Left renal pelvis (tissue), 4 donors: ENCODE data around the gene PNMA8A. TPM values are rescaled to one million over a fixed set of nuclear protein-coding genes. Genes with fewer than 3 reads are reported as not detected.
"Not testable (repeated sequence)": the region's sequence is repeated elsewhere in the genome, so short reads cannot be mapped to it uniquely, and the experiment has no call there.

ENCODE experiments used
- DNase-seq, 4 donors: peaks; one replicate each; pipeline ENCODE4 v3.0.0-alpha.2; 2013; ENCODE audit warnings: low read depth in 4 of 4, low spot score in 3 of 4
- polyA plus RNA-seq, 4 donors: library from polyadenylated mRNA; unstranded; fragments of 120-200 nt; gene quantifications; one replicate each; pipeline ENCODE4 v1.2.1, GENCODE V29; 2013; ENCODE audit not compliant: insufficient read length in 4 of 4

The PNMA8A gene, protein sequence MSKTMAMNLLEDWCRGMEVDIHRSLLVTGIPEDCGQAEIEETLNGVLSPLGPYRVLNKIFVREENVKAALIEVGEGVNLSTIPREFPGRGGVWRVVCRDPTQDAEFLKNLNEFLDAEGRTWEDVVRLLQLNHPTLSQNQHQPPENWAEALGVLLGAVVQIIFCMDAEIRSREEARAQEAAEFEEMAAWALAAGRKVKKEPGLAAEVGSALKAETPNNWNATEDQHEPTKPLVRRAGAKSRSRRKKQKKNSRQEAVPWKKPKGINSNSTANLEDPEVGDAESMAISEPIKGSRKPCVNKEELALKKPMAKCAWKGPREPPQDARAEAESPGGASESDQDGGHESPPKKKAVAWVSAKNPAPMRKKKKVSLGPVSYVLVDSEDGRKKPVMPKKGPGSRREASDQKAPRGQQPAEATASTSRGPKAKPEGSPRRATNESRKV
- 10 to 100 TPM; 47.1 to 71.7 (median 60.4) TPM for polyA plus RNA-seq

DNA sequence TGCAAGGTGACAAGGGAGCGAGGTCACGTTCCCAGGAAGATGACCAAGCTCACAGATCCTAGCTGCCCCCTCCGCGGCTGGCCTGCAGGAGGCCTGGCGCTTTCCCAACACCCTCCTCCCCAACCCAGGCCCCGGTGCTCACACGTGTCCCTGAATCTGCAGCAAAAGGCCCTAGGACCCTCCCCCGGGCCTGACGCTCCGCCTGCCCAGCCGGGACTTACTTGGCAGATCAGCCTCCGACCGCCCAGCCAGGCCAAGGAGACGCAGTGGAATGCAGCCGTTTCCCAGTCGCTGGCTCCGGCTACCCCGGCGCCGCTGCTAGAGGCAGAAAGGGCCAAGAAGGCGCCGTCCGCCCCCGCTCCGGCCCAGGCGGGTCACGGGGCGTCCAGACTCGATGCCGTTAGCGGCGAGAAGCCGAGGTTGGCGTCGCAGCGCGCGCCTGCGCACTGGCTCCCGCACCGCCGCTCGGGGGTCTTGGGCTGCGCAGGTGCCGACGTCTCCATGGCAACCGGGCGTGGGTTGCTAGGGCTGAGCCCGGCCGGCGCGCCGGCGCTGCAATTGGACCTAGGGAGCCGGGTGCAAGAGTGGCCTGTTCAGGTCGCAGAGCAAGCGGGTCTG, at the start of gene PNMA8A:
Gene PNMA8A (minus strand): TSS at position 448 of the 618 bp plus-strand sequence. CDS start 528 bp downstream, outside the sequence.
- peak; percentile 79 to 91 (median 85) for DNase-seq

DNA sequence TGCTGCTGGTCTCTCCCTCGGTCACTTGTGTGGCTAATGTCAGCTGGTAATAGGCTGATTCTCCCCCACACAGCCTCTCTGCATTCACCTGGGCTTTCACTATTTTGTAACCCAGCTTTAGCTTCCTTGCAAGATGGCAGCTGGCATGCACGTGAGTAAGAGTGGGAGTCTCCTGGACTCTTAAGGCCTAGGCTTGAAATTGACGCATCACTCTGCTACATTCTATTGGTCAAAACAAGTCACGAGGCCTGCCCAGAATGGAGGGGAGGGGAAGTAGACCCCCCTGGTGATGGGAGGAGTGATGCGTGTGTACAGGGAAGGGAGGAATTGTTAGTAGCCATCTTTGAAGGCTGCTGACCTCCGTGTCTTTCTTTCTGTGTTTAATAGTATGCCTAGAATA, 49.3 kb upstream of the PNMA8A start:
- no peak for DNase-seq

DNA sequence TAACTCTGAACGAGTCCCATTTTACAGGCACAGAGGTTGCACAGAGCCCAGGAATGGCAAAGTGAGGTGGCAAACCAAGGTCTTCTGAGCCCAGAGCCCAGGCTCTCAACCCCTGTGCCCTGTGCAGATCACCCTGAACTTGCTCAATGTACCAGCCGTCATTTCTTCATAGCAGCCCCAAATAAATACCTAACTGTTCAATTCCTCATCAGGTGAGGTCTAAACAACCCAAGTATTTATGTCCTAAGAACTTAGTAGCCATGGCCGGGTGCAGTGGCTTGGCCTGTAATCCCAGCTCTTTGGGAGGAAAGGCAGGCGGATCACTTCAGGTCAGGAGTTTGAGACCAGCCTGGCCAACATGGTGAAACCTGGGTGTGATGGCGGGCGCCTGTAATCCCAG, 46.1 kb upstream of the PNMA8A start:
- no peak for DNase-seq

DNA sequence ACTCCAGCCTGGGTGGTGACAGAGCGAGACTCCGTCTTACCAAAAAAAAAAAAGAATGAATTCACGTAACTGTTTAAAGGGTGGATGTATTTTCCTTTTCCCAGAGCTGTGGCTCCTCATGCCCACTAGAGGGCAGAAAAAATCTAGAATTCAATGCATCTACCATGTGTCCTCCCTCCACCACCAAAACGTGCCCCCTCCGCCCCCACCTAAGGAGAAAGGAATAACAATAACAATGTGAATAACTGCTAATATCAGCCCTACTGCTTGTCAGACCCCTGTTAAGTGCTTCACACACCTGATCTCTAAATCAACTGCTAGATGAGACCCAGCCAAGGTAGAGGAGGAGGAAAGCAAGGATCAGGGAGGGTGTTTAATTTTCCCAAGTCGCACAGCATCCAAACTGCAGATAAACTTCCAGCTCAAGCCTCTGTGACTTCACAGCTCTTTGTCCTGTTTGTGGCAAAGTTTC, 44.6 kb upstream of the PNMA8A start:
- DNase-seq, result no peak

DNA sequence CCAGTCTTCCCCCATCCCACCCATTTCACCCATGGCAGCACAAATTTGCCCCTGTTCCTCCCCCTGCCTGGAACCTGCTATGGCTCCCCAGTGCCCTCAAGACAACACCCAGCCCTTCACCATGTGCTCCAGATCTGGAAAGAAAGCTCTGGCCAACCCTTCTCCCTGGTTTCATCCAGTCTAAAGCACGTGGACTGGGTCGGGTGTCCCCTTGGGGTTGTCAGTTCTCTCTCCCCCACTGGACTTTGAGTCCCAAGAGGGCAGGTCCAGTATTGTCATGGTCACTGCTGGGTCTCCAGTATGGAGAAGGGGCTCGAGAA, 43.9 kb upstream of the PNMA8A start:
- no peak for DNase-seq

GRCh38 chr19:46514589-46515289, 43.4 kb upstream of the PNMA8A start:
- DNase-seq, result no peak

DNA sequence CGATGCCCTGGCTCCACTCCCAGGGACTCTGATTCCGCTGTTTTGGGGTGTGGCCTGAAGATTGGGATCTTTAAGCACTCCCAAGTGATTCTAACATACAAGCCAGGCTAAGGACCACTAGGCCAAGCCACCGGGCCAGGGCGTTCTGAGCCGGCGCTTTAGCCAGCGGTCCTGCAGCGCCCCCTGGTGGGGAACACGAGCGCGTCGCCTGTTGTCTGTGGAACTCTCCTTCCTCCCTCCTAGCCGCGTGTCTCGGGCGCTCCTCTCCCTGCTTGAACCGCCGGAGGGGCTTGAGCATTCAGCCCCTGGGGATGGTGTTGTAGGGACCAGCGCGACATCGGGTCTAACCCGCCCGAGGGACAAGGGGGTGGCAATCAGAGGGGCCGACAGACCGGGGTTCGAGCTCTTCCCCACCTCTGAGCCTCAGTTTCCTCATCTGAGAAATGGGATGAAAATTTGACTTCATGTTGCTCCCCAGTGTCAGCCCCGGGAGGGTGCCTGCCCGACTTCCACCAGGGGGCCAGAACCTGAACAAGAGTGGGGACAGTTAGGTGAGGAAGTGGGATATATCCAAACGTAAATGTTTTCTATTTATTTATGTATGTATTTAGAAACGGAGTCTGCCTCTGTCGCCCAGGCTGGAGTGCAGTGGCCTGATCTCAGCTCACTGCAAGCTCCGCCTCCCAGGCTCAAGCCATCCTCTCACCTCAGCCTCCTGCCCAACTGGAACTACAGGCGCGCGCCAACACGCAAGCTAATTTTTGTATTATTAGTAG, 42.3 kb upstream of the PNMA8A start:
- peak in 1 of 4 donors; percentile 44 for DNase-seq

DNA sequence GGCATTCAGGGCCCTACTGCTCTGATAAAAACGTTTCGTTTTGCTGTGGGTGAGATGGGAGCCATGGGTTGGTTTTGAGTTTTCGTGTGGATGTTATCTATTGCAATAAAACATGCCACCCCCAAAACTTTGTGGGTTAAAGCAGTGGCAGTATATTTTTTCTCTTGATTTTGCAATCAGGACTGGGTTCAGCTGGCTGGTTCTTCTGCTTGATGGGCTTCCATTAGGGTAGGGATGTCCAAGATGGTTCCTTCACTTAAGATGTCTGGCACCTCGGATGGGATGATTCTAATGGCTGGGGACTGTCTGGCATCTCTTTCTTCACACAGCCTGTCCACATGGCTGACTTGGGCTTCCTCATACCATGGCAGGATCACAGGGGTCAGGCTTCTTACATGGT, 39.9 kb upstream of the PNMA8A start:
- DNase-seq, result no peak

- no peak for DNase-seq
Observed at GRCh38 chr19:46508206-46508605, 36.8 kb upstream of the PNMA8A start.

GRCh38 chr19:46503848-46504453, 32.6 kb upstream of the PNMA8A start:
- no peak for DNase-seq

DNA sequence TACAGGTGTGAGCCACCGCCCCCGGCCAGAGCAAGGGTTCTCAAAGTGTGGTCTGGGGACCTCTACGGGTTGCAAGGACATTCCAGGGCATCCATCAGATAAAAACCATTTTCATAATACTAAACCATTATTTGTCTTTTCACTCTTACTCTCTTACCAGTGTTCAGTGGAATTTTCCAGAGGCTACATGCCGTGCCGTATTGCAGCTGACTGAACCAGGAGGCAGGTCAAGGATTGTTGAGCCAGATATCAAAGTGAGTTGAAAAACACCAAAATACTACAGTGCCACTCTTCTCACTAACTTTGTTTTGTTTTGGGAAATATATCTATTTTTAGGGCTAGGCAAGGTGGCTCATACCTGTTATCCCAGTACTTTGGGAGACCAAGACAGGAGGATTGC, 31.5 kb upstream of the PNMA8A start:
- no peak for DNase-seq

DNA sequence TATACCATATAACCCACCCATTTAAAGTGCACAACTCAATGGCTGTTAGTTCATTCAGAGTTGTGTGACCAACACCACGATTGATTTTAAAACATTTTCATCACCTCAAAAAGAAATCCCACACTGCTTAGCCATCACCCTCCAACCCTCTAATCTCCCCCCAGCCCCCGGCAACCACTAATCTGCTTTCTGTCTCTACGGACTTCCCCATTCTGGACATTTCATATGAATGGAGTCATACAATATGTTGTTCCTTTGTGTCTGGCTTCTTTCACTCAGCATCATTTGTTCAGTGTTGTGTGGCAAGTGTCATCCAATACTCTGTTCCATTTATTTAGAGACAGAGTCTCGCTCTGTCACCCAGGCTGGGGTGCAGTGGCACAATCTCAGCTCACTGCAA, 28.3 kb upstream of the PNMA8A start:
- no peak for DNase-seq

GRCh38 chr19:46497773-46498172, 26.4 kb upstream of the PNMA8A start:
- no peak for DNase-seq

GRCh38 chr19:46496886-46497285, 25.5 kb upstream of the PNMA8A start:
- not testable (repeated sequence) for DNase-seq

DNA sequence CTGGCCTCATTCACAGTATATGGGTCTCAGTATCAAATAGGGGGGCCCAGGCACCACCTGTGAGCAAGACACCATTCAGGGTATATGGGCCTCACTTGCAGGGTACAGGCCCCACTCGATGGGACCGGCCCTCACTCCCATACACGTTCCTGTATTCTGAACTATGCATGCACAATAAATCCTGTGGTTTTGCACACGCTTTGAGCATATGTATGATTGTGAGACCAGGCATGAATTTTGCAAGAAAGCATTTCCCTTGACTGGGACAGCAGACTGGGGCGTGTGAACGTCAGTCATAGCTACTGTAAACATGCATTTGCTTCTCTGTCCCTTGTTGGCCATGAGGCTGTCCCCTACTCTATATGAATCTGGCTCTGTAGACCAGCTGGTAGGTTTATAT, 24.9 kb upstream of the PNMA8A start:
- DNase-seq, result no peak

DNA sequence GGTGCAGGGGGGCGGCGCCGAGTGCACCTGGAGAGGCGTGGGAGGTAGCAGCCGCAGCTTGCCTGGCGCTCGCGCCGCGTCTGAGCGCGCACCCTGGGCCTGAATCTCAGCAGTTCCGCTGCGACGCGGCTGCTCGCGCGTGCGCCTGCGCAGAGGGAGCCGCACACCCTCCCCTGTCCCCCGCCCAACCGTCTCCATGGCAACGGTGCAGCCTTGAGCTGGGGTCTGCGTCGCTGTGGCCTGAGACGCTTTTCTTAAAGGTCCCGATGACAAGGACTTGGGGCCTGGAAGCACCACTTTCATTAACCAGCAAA, 24.4 kb upstream of the PNMA8A start, which contains the start of gene PNMA8B:
Gene PNMA8B (minus strand): TSS at position 82 of the 314 bp plus-strand sequence. CDS start 402 bp downstream, outside the sequence.
- DNase-seq, result peak in 3 of 4 donors; percentile 78 to 91 (median 83)

DNA sequence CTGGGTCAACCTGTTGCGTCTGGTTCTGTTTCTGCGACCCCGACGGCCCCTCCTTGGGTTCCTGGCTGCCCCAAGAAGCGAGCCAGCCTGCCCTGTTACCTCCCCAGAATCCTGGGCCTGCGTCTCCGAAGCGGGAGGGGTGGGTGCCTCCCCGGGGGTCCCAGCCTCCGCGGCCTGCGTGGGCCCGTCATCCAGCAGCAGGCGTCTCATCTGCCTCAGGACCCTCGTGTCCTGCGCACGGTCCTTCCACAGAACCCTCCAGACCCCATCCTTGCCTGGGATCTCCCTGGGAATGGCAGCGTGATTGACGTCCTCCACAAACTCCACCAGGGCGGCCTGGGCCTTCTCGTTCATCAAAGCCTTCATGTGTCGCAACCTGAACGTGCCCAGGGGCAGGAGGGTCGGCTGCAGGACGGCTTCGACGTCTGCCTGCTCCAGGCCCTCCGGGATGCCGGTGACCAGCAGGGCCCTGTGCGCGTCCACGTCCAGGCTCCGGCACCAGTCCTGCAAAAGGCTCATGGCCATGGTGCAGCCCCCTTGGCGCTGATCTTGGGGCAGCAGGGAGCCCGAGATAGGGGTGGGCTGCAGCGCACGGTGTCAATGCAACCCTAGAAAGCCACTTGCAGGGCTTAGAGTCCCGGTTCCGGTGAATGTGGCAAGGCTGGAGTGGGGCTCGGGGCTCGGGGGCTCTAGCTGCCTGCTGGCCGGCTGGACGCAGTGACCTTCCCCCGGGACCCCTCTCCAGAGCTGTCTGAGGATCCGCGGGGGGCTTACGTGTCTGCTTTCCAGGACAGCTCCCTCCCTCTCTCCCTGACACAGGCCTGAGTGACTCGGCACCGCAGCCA, 23.8 kb upstream of the PNMA8A start:
- no peak for DNase-seq

DNA sequence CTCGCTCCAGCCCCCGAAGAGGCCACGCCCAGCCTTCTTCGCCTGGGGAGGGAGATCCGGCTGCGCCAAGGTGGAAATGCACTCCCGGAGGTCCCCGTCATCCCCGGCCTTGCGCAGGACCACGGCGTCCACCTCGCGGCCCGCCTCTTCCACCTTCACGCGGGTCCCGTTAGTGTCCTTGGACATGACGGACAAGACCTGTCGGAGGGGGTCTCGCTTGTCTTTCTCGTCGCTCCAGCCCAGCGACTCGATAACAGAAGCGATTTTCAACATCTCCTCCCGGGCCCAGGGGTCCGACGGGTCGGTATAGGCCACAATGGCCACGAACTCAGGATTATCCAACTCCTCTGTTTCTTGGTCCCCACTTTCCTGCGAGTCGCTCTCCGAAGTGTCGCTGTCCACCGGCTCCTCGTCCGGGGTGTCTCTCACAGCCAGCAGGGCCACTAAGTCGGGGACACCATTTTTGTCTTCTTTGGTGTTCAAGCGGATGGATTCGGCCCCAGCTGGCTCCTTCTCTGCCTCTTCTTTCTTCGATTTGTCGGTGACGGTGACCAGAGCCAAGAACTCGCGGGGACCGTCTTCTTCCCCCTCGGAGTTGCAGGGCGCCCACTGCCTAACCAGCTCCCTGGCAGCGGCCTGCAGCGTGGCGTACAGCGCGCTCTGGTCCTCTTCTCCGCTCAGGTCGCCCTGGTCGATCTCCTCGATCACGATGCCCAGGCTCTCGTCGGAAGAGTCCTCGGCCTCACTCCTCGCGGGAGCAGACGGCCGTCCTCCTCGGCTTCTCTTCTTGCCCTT, 23.0 kb upstream of the PNMA8A start:
- DNase-seq, result no peak
